ENCODE measurements around the gene HOOK2. TPM values are rescaled to one million over a fixed set of nuclear protein-coding genes. Genes with fewer than 3 reads are reported as not detected.

The HOOK2 gene
- total RNA-seq, 2 donors from 2014 or later: 11.4 to 12.2 TPM

DNA sequence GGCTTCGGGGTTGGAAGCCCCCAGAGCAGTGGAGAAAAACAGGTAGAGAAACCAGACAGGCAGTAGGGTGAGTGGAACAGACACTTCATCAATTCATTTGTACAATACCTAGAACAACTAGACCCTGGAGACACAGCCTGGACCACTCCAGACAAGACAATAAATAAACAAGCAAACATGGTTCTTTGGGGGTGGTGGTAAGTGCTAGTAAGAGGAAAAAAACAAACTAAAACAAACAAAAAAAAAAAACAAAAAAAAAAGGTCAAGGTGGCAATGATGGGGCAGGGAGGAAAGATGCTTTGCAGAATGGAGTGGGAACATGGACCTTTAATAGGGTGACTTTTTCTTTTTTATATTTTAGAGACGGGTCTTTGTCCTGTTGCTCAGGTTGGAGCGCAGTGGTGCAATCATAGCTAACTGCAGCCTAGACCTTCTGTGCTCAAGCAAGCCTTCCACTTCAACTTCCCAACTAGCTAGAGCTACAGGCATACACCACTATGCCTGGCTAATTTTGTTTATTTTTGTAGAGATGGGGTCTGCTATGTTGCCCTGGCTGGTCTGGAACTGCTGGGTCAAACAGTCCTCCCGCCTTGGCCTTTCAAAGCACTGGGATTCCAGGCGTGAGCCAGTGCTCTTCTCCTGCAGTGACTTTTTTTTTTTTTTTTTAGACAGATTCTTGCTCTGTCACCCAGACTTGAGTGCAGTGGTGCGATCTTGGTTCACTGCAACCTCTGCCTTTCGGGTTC is 19.0 kb upstream of the HOOK2 start:
- TF ChIP-seq, protein P1, sequence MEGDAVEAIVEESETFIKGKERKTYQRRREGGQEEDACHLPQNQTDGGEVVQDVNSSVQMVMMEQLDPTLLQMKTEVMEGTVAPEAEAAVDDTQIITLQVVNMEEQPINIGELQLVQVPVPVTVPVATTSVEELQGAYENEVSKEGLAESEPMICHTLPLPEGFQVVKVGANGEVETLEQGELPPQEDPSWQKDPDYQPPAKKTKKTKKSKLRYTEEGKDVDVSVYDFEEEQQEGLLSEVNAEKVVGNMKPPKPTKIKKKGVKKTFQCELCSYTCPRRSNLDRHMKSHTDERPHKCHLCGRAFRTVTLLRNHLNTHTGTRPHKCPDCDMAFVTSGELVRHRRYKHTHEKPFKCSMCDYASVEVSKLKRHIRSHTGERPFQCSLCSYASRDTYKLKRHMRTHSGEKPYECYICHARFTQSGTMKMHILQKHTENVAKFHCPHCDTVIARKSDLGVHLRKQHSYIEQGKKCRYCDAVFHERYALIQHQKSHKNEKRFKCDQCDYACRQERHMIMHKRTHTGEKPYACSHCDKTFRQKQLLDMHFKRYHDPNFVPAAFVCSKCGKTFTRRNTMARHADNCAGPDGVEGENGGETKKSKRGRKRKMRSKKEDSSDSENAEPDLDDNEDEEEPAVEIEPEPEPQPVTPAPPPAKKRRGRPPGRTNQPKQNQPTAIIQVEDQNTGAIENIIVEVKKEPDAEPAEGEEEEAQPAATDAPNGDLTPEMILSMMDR (IDR thresholded peaks at IDR 0.05): no peak
- Histone ChIP-seq H3K27ac (peak overlapping the region; percentile 96 to 99), H3K36me3 (peaks cover 17% of the 10 kb centered on the region), H3K27me3 (no peaks in the 10 kb centered on the region), H3K4me3 (peak overlapping the region; percentile 82 to 88), H3K9me3 (no peaks in the 10 kb centered on the region), H3K4me1 (peaks cover 0 to 24% of the 10 kb centered on the region in 2 donors)
- no peak for DNase-seq (ENCODE audit: low spot score)

DNA sequence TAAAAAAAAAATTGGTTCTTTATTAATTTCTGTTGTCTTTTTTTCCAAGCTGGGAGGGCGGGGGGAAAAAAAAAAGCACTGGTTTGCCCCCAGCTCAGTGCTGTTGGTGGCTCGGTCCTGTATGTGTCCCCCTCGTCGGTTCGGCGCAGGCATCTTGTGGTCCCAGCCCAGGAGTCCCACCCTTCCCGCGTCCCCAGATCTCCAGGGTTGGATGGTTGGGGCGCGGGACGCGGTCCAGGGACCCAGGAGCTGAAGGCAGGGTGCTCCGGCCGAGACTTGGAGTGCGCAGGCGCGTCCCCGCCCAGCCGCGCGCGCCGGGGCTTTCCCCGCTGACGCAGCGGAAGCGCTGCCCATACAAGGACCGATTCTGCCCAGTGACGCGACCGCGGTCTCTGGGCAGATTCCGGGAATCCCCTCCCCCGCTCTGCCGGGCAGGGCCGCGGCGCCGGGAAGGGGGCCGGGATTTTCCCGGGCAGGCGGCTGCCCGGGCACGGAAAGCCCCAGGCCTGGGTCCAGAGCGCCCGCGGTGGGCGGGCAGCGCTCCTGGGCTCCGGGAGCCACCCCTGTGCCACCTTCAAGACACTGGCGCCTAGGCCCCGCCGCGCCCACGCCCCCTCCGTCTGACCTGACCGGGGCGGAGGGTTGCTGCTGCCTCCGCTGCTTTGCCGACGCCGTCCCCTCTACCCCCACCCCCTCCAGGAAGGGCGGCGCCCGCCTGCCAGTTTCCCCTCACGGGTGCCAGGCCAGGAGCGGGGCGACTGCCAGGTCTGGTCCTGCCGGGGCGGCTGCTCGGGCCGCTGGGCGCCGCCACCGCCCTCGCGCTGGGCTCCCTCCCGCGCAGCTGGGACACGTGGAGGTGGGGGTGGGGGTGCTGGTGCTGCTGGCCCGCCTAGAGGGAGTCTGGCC is 18.2 kb upstream of the HOOK2 start:
- DNase-seq (ENCODE audit: low spot score): peak; percentile 93
- H3K36me3 ChIP-seq: peaks cover 9% of the 10 kb centered on the region
- peak overlapping the region; percentile 96 to 99 for H3K27ac ChIP-seq
- H3K27me3 ChIP-seq: no peaks in the 10 kb centered on the region
- H3K9me3 ChIP-seq: no peaks in the 10 kb centered on the region
- peak overlapping the region; percentile 82 to 88 for H3K4me3 ChIP-seq
- TF ChIP-seq, protein P1 (IDR thresholded peaks at IDR 0.05): peak in 1 of 2 donors; percentile 29
- peaks cover 0 to 32% of the 10 kb centered on the region in 2 donors for H3K4me1 ChIP-seq

DNA sequence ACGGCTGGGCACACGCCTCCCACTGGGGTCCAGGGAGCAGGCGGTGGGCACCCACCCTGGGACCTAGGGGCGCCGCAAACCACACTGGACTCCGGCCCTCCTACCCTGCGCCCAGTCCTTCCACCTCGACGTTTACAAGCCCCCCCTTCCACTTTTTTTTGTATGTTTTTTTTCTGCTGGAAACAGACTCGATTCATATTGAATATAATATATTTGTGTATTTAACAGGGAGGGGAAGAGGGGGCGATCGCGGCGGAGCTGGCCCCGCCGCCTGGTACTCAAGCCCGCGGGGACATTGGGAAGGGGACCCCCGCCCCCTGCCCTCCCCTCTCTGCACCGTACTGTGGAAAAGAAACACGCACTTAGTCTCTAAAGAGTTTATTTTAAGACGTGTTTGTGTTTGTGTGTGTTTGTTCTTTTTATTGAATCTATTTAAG is 17.5 kb upstream of the HOOK2 start:
- Histone ChIP-seq H3K36me3 (peaks cover 9% of the 10 kb centered on the region), H3K9me3 (no peaks in the 10 kb centered on the region), H3K27me3 (no peaks in the 10 kb centered on the region), H3K4me3 (peak overlapping the region; percentile 82 to 88), H3K27ac (peak overlapping the region; percentile 96 to 99), H3K4me1 (peaks cover 0 to 39% of the 10 kb centered on the region in 2 donors)
- TF ChIP-seq, protein P1 (IDR thresholded peaks at IDR 0.05): no peak
- DNase-seq (ENCODE audit: low spot score): no peak

DNA sequence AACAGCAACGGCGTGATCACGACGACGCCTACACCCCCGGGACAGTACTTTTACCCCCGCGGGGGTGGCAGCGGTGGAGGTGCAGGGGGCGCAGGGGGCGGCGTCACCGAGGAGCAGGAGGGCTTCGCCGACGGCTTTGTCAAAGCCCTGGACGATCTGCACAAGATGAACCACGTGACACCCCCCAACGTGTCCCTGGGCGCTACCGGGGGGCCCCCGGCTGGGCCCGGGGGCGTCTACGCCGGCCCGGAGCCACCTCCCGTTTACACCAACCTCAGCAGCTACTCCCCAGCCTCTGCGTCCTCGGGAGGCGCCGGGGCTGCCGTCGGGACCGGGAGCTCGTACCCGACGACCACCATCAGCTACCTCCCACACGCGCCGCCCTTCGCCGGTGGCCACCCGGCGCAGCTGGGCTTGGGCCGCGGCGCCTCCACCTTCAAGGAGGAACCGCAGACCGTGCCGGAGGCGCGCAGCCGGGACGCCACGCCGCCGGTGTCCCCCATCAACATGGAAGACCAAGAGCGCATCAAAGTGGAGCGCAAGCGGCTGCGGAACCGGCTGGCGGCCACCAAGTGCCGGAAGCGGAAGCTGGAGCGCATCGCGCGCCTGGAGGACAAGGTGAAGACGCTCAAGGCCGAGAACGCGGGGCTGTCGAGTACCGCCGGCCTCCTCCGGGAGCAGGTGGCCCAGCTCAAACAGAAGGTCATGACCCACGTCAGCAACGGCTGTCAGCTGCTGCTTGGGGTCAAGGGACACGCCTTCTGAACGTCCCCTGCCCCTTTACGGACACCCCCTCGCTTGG is 16.9 kb upstream of the HOOK2 start:
- Histone ChIP-seq H3K27ac (peak overlapping the region; percentile 96 to 99), H3K4me3 (peak overlapping the region; percentile 82 to 88), H3K4me1 (peaks cover 0 to 45% of the 10 kb centered on the region in 2 donors), H3K36me3 (peaks cover 9% of the 10 kb centered on the region), H3K9me3 (no peaks in the 10 kb centered on the region), H3K27me3 (no peaks in the 10 kb centered on the region)
- DNase-seq (ENCODE audit: low spot score): no peak
- TF ChIP-seq, protein P1 (IDR thresholded peaks at IDR 0.05): no peak

DNA sequence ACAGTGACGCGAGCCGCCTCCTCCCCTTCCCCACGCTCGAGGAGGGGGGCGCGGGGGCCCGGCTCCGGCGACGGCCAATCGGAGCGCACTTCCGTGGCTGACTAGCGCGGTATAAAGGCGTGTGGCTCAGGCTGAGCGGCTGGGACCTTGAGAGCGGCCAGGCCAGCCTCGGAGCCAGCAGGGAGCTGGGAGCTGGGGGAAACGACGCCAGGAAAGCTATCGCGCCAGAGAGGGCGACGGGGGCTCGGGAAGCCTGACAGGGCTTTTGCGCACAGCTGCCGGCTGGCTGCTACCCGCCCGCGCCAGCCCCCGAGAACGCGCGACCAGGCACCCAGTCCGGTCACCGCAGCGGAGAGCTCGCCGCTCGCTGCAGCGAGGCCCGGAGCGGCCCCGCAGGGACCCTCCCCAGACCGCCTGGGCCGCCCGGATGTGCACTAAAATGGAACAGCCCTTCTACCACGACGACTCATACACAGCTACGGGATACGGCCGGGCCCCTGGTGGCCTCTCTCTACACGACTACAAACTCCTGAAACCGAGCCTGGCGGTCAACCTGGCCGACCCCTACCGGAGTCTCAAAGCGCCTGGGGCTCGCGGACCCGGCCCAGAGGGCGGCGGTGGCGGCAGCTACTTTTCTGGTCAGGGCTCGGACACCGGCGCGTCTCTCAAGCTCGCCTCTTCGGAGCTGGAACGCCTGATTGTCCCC is 16.1 kb upstream of the HOOK2 start, which contains the start of gene JUNB:
TSS of gene JUNB (plus strand) at position 142 of the 706 bp plus-strand sequence. CDS start at position 428, 286 bp downstream.
- peaks cover 0 to 53% of the 10 kb centered on the region in 2 donors for H3K4me1 ChIP-seq
- TF ChIP-seq, protein P1 (IDR thresholded peaks at IDR 0.05): peak in 1 of 2 donors; percentile 11
- no peaks in the 10 kb centered on the region for H3K9me3 ChIP-seq
- peak within 1 kb of the TSS; percentile 96 to 99 for H3K27ac ChIP-seq
- H3K4me3 ChIP-seq: peak within 1 kb of the TSS; percentile 82 to 88
- H3K36me3 ChIP-seq: peaks cover 9% of the 10 kb centered on the region
- peak; percentile 98 for DNase-seq (ENCODE audit: low spot score)
- H3K27me3 ChIP-seq: no peaks in the 10 kb centered on the region

Measured in right atrium auricular region (tissue), 2 donors.